GM19043 (cell line): ENCODE measurements around the gene HMCN2.

Source experiments
- ATAC-seq: cut with Tn5 transposase; IDR thresholded peaks from one replicate; pipeline ENCODE4 v1.9.1; 2021; ENCODE audit warnings: low read depth; ENCODE audit not compliant: unreplicated experiment

Gene HMCN2

GRCh38 chr9:130443456-130443801 lies 177.9 kb downstream of the HMCN2 start:
- ATAC-seq: no peak

GRCh38 chr9:130443840-130444492 lies 178.4 kb downstream of the HMCN2 start:
- ATAC-seq: no peak

- no peak for ATAC-seq
These were observed 179.1 kb downstream of the HMCN2 start, which contains the start of gene ASS1 for GRCh38 chr9:130444565-130445221. TSS of gene ASS1 (plus strand) at chr9:130444961. CDS start at chr9:130452229, 7,268 bp downstream.

GRCh38 chr9:130445268-130445983 lies 179.9 kb downstream of the HMCN2 start:
- no peak for ATAC-seq

GRCh38 chr9:130446101-130446861 lies 180.7 kb downstream of the HMCN2 start:
- ATAC-seq: no peak

GRCh38 chr9:130447193-130447816 lies 181.7 kb downstream of the HMCN2 start:
- ATAC-seq: no peak

GRCh38 chr9:130448035-130448624 lies 182.6 kb downstream of the HMCN2 start:
- no peak for ATAC-seq

- no peak for ATAC-seq
These were observed 183.4 kb downstream of the HMCN2 start for GRCh38 chr9:130448771-130449603.

- ATAC-seq: no peak
These were observed 184.9 kb downstream of the HMCN2 start for GRCh38 chr9:130450344-130451003.

- no peak for ATAC-seq
These were observed 185.4 kb downstream of the HMCN2 start for GRCh38 chr9:130451004-130451390.

- ATAC-seq: no peak
These were observed 186.2 kb downstream of the HMCN2 start for GRCh38 chr9:130451509-130452388.

- ATAC-seq: no peak
These were observed 187.3 kb downstream of the HMCN2 start for GRCh38 chr9:130452835-130453234.

- ATAC-seq: no peak
These were observed 187.9 kb downstream of the HMCN2 start for GRCh38 chr9:130453487-130453886.

- ATAC-seq: no peak
These were observed 188.7 kb downstream of the HMCN2 start for GRCh38 chr9:130454096-130454811.

- ATAC-seq: no peak
These were observed 189.3 kb downstream of the HMCN2 start for GRCh38 chr9:130454812-130455325.

- ATAC-seq: no peak
These were observed 192.7 kb downstream of the HMCN2 start for GRCh38 chr9:130458027-130458803.

GRCh38 chr9:130458804-130459067 lies 193.2 kb downstream of the HMCN2 start:
- no peak for ATAC-seq
